Measurements from ENCODE around the gene IQGAP2. TPM values are rescaled to one million over a fixed set of nuclear protein-coding genes. Genes with fewer than 3 reads are reported as not detected.

The IQGAP2 gene
- total RNA-seq, 6 experiments from 2014 or later = 96.4 to 152 (median 123) TPM

GRCh38 chr5:76579166-76579937 is 176.3 kb downstream of the IQGAP2 start:
- intact Hi-C loops (cut with DNase I) = no loop called here
- no peak for ATAC-seq
- WGBS (ENCODE audit: insufficient coverage, low coverage, low lambda C conversion rate, missing lambda C conversion rate) = 81% methylated on average over 6 of the region's 7 CpGs
- no peak overlapping the region for H3K27ac ChIP-seq
- peaks cover 0 to 26% (median 13%) of the 10 kb centered on the region in 4 donors for H3K4me1 ChIP-seq
- no peaks in the 10 kb centered on the region for H3K9me3 ChIP-seq
- H3K36me3 ChIP-seq = peaks cover 0 to 10% (median 1%) of the 10 kb centered on the region in 4 donors
- no peak for DNase-seq
- no peaks in the 10 kb centered on the region for H3K27me3 ChIP-seq
- H3K4me3 ChIP-seq = no peak overlapping the region
- TF ChIP-seq CTCF (IDR thresholded peaks at IDR 0.05) (no peak), POLR2A (IDR thresholded peaks at IDR 0.05) (no peak)

GRCh38 chr5:76580981-76581380 is 177.9 kb downstream of the IQGAP2 start:
- H3K27ac ChIP-seq = no peak overlapping the region
- no peaks in the 10 kb centered on the region for H3K27me3 ChIP-seq
- TF ChIP-seq CTCF (IDR thresholded peaks at IDR 0.05) (no peak), POLR2A (IDR thresholded peaks at IDR 0.05) (no peak)
- intact Hi-C loops (cut with DNase I) = no loop called here
- no peaks in the 10 kb centered on the region for H3K9me3 ChIP-seq
- 93% methylated on average over 3 of the region's 3 CpGs for WGBS (ENCODE audit: insufficient coverage, low coverage, low lambda C conversion rate, missing lambda C conversion rate)
- no peak for DNase-seq
- no peak overlapping the region for H3K4me3 ChIP-seq
- peaks cover 0 to 5% (median 0%) of the 10 kb centered on the region in 4 donors for H3K36me3 ChIP-seq
- ATAC-seq = no peak
- H3K4me1 ChIP-seq = peaks cover 0 to 26% (median 13%) of the 10 kb centered on the region in 4 donors

GRCh38 chr5:76582230-76583162 is 179.4 kb downstream of the IQGAP2 start:
- Histone ChIP-seq H3K27me3 (no peaks in the 10 kb centered on the region), H3K4me3 (no peak overlapping the region), H3K4me1 (peaks cover 0 to 26% (median 13%) of the 10 kb centered on the region in 4 donors), H3K9me3 (no peaks in the 10 kb centered on the region), H3K36me3 (no peaks in the 10 kb centered on the region), H3K27ac (peak overlapping the region; percentile 20 to 52 (median 43))
- intact Hi-C loops (cut with DNase I) = no loop called here
- TF ChIP-seq CTCF (IDR thresholded peaks at IDR 0.05) = no peak
- WGBS (ENCODE audit: insufficient coverage, low coverage, low lambda C conversion rate, missing lambda C conversion rate) = 50% methylated on average over 6 of the region's 6 CpGs
- DNase-seq = no peak
- ATAC-seq = peak; percentile 45 to 63 (median 62)

DNA sequence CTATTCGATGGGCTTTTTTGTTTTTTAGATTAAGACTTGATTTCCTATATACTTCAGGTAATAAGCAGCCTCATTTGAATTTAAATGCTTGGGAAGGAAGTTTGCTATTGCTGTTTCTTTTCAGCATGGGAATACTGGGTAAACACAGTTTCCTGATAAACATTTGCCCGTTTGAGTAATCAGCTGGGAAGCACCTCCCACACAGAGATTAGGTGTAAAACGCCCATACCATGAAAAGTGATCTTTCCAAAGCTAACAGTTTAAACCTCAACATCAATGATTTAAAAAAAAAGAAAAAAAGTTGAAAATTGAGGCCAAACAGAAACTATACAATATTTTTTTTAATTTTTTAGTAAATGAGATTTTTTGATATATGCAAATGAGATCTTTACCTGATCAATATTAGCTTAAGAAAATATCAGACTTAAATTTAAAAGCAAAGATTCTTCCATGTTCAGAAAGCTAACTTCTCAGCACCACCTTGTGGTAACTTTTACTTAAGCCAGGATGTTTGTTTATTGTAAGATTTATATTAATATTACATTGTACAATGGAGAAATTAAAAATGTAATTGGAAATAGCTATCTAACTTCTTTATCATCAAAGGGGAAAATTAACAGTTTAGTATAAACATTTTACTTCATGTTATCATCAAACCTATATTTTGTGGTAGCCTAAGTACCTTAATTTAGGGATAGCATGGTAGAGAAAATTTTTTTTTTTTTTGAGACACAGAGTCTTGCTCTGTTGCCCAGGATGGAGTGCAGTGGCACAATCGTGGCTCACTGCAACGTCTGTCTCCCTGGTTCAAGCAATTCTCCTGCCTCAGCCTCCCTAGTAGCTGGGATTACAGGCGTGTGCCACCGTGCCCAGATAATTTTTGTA is 180.3 kb downstream of the IQGAP2 start:
- ATAC-seq = peak; percentile 56 to 84 (median 74)

More for the DNA sequence above, 180.3 kb downstream of the IQGAP2 start:
- H3K4me3 ChIP-seq = no peak overlapping the region
- H3K9me3 ChIP-seq = no peaks in the 10 kb centered on the region
- intact Hi-C loops (cut with DNase I) = no loop called here
- TF ChIP-seq CTCF (IDR thresholded peaks at IDR 0.05) = peak; percentile 37 to 46 (median 44)
- TF ChIP-seq POLR2A (IDR thresholded peaks at IDR 0.05) = no peak
- no peaks in the 10 kb centered on the region for H3K27me3 ChIP-seq
- H3K36me3 ChIP-seq = no peaks in the 10 kb centered on the region
- H3K27ac ChIP-seq = peak overlapping the region in 1 of 3 donors; percentile 43
- DNase-seq = no peak
- WGBS (ENCODE audit: insufficient coverage, low coverage, low lambda C conversion rate, missing lambda C conversion rate) = 29% methylated on average over 6 of the region's 7 CpGs
- H3K4me1 ChIP-seq = peaks cover 0 to 26% (median 13%) of the 10 kb centered on the region in 4 donors

Measured in right lobe of liver (tissue), 6 donors.